Liver (tissue), 9 donors: ENCODE data around the gene NFATC2. TPM values are rescaled to one million over a fixed set of nuclear protein-coding genes. Genes with fewer than 3 reads are reported as not detected.

ENCODE experiments used
- DNase-seq: peaks from one replicate; pipeline ENCODE4 v3.0.0-alpha.2; 2017; ENCODE audit warnings: low spot score
- H3K27ac ChIP-seq, 2 donors: one replicate each; pipeline ENCODE4 v1.7.0; 2013; ENCODE audit warnings: inconsistent platforms in 2 of 2, low read length in 2 of 2, control low read depth in 1 of 2, low read depth in 1 of 2, mild to moderate bottlenecking in 1 of 2
- H3K27me3 ChIP-seq, 4 donors: one replicate each; pipeline versions ENCODE4 v1.6.1 to v1.7.0; 2013; ENCODE audit warnings: low read length in 3 of 4, inconsistent platforms in 1 of 4, mild to moderate bottlenecking in 1 of 4, moderate library complexity in 1 of 4; ENCODE audit not compliant: control insufficient read depth in 4 of 4, insufficient read depth in 4 of 4
- H3K36me3 ChIP-seq, 4 donors: one replicate each; pipeline versions ENCODE4 v1.6.1 to v1.7.0; 2013; ENCODE audit warnings: low read length in 3 of 4, mild to moderate bottlenecking in 3 of 4, low read depth in 1 of 4, moderate library complexity in 1 of 4; ENCODE audit not compliant: control insufficient read depth in 4 of 4, insufficient read depth in 3 of 4
- H3K4me1 ChIP-seq, 4 donors: one replicate each; pipeline versions ENCODE4 v1.6.1 to v1.7.0; 2013; ENCODE audit warnings: low read length in 3 of 4, mild to moderate bottlenecking in 3 of 4, moderate library complexity in 1 of 4; ENCODE audit not compliant: control insufficient read depth in 4 of 4, insufficient read depth in 4 of 4
- H3K4me3 ChIP-seq, 3 donors: one replicate each; pipeline versions ENCODE4 v1.6.1 to v1.7.0; 2013; ENCODE audit warnings: low read length in 3 of 3, control low read depth in 1 of 3, low read depth in 1 of 3, mild to moderate bottlenecking in 1 of 3
- H3K9ac ChIP-seq, 2 donors: one replicate each; pipeline ENCODE4 v1.7.0; 2013; ENCODE audit warnings: low read length in 2 of 2, mild to moderate bottlenecking in 2 of 2, moderate library complexity in 2 of 2, control low read depth in 1 of 2, low read depth in 1 of 2
- H3K9me3 ChIP-seq, 4 donors: one replicate each; pipeline versions ENCODE4 v1.6.1 to v1.7.0; 2013; ENCODE audit warnings: low read length in 3 of 4; ENCODE audit not compliant: control insufficient read depth in 4 of 4
- EGR1 ChIP-seq, 2 donors: IDR thresholded peaks; 2 replicates each; pipeline ENCODE4 v1.6.1; 2016 to 2018; ENCODE audit warnings: antibody characterized with exemption in 2 of 2, low read depth in 2 of 2
- FOXA1 ChIP-seq: IDR thresholded peaks from 2 replicates; pipeline ENCODE4 v1.6.1; 2016; ENCODE audit warnings: antibody characterized with exemption
- FOXA2 ChIP-seq: IDR thresholded peaks from 2 replicates; pipeline ENCODE4 v1.6.1; 2016; ENCODE audit warnings: antibody characterized with exemption
- GABPA ChIP-seq, 2 donors: IDR thresholded peaks in 1 of 2; conservative IDR thresholded peaks in 1 of 2; 2 replicates each; pipeline ENCODE4 v1.6.1; 2016; ENCODE audit warnings: antibody characterized with exemption in 2 of 2, mild to moderate bottlenecking in 1 of 2, moderate library complexity in 1 of 2
- HNF4A ChIP-seq, 2 donors: conservative IDR thresholded peaks; 2 replicates each; pipeline ENCODE4 v1.6.1; 2016; ENCODE audit warnings: antibody characterized with exemption in 2 of 2, mild to moderate bottlenecking in 2 of 2
- HNF4G ChIP-seq: IDR thresholded peaks from 2 replicates; pipeline ENCODE4 v1.6.1; 2016; ENCODE audit warnings: antibody characterized with exemption
- JUND ChIP-seq, 2 donors: IDR thresholded peaks; 2 replicates each; pipeline ENCODE4 v1.6.1; 2016; ENCODE audit warnings: antibody characterized with exemption in 2 of 2
- NR2F2 ChIP-seq: IDR thresholded peaks from 2 replicates; pipeline ENCODE4 v1.6.1; 2016; ENCODE audit warnings: antibody characterized with exemption
- RAD21 ChIP-seq, 2 donors: IDR thresholded peaks; 2 replicates each; pipeline ENCODE4 v1.6.1; 2016; ENCODE audit warnings: antibody characterized with exemption in 2 of 2, mild to moderate bottlenecking in 2 of 2
- RXRA ChIP-seq, 2 donors: IDR thresholded peaks; 2 replicates each; pipeline ENCODE4 v1.6.1; 2017 to 2018; ENCODE audit warnings: antibody characterized with exemption in 2 of 2, mild to moderate bottlenecking in 1 of 2
- SP1 ChIP-seq: IDR thresholded peaks from 2 replicates; pipeline ENCODE4 v1.6.1; 2018; ENCODE audit warnings: antibody characterized with exemption, mild to moderate bottlenecking
- TAF1 ChIP-seq: conservative IDR thresholded peaks from 2 replicates; pipeline ENCODE4 v1.6.1; 2016; ENCODE audit warnings: antibody characterized with exemption, mild to moderate bottlenecking
- YY1 ChIP-seq: IDR thresholded peaks from 2 replicates; pipeline ENCODE4 v1.6.1; 2016; ENCODE audit warnings: antibody characterized with exemption, mild to moderate bottlenecking
- WGBS: extraction: QIAGEN DNeasy Blood & Tissue Kit; methylation state at CpG from one replicate; pipeline ENCODE4 v1.1.7; 2013; 5-methylcytosine and 5-hydroxymethylcytosine counted together
- polyA plus RNA-seq, 2 donors: library from polyadenylated mRNA; stranded (reverse) in 1 of 2; unstranded in 1 of 2; fragments of 200-250 nt in 1 of 2; fragments of >200 nt in 1 of 2; fragmentation: Nextera tagmentation in 1 of 2; extraction: Ambion mirVana in 1 of 2; gene quantifications; one replicate each; pipeline versions ENCODE4 v1.2.1 to v1.2.3, GENCODE V29; 2013 to 2015
- total RNA-seq, 2 donors: library from RNA; depleted of rRNA; stranded (reverse); fragments of >200 nt; gene quantifications; one replicate each; pipeline ENCODE4 v1.2.3, GENCODE V29; 2014
- TF ChIP-seq, protein P1 (sequence below): IDR thresholded peaks from 2 replicates; pipeline ENCODE4 v1.6.1; 2016; ENCODE audit warnings: antibody characterized with exemption
- TF ChIP-seq, protein P2 (sequence below): fragments of 150-350 bp; IDR thresholded peaks from 2 replicates; pipeline ENCODE4 v1.5.1; 2017; ENCODE audit warnings: improper control_type of control experiment, low read depth, low read length; ENCODE audit not compliant: missing input control
- TF ChIP-seq, protein P3 (sequence below): IDR thresholded peaks from 2 replicates; pipeline ENCODE4 v1.6.1; 2016; ENCODE audit warnings: antibody characterized with exemption
- TF ChIP-seq, protein P4 (sequence below): IDR thresholded peaks from 2 replicates; pipeline ENCODE4 v1.6.1; 2016; ENCODE audit warnings: antibody characterized with exemption, mild to moderate bottlenecking
- TF ChIP-seq, protein P5 (sequence below): IDR thresholded peaks from 2 replicates; pipeline ENCODE4 v1.6.1; 2016; ENCODE audit warnings: antibody characterized with exemption
- donor health status: healthy.
- donor health status: healthy.
- donor health status: healthy.
- donor health status: healthy.
- donor health status: healthy.

Gene NFATC2
- total and polyA plus RNA-seq, 4 donors, result 1.2 to 6.7 (median 2.6) TPM

DNA sequence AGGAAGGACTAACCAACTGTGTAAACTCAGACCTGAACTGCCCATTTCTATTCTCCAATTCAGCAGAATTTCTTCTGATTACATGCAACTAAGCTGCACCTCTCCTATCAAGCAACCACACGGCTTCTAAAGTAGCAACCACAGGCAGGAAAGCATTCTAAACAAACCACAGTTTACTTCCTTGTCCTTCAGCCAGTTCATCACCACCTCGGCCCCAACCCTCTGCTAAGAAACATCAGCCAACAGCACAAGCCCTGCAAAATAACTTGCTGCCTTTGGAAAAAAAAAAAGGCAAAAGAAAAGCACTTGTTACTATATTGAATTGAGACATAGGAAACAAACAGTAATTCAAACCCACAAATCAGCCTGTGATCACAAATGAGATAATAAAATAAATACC lies 140.3 kb downstream of the NFATC2 start (continued):
- TF ChIP-seq RAD21 (IDR thresholded peaks at IDR 0.05), result no peak
- TF ChIP-seq NR2F2, result no peak
- TF ChIP-seq, protein P1, sequence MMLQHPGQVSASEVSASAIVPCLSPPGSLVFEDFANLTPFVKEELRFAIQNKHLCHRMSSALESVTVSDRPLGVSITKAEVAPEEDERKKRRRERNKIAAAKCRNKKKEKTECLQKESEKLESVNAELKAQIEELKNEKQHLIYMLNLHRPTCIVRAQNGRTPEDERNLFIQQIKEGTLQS, result no peak
- no peak for TF ChIP-seq FOXA1

DNA sequence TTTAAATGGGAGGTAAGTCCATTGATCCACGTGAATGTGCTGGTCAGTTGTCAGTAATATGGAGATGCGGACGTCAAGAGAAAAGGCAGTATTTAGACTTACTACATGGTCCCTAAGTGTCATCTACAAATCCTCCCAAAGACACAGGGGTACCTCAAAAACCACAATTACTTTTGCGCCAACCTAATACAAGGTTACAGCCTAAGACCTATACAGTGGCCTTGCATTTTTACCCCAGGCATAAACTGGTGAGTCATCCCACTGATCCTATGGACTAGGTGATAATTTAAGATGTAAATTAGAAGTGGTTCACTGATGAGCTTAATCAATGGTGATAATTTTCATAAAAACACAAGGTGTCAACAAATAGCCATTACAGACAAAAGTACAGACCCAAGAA lies 141.0 kb downstream of the NFATC2 start:
- DNase-seq, result no peak
- no peak overlapping the region for H3K4me3 ChIP-seq
- H3K27me3 ChIP-seq, result no peaks in the 10 kb centered on the region
- H3K9me3 ChIP-seq, result no peaks in the 10 kb centered on the region
- TF ChIP-seq GABPA (IDR thresholded peaks at IDR 0.05 in 1 of 2, conservative IDR thresholded peaks at IDR 0.05 in 1 of 2) (no peak), FOXA2 (no peak), JUND (IDR thresholded peaks at IDR 0.05) (no peak), YY1 (no peak), NR2F2 (no peak)
- H3K4me1 ChIP-seq, result peaks cover 11 to 23% (median 15%) of the 10 kb centered on the region in 4 donors
- H3K36me3 ChIP-seq, result peaks cover 0 to 4% (median 0%) of the 10 kb centered on the region in 4 donors
- 92% methylated on average over 4 of the region's 4 CpGs for WGBS
- H3K9ac ChIP-seq, result no peak overlapping the region
- no peak overlapping the region for H3K27ac ChIP-seq

DNA sequence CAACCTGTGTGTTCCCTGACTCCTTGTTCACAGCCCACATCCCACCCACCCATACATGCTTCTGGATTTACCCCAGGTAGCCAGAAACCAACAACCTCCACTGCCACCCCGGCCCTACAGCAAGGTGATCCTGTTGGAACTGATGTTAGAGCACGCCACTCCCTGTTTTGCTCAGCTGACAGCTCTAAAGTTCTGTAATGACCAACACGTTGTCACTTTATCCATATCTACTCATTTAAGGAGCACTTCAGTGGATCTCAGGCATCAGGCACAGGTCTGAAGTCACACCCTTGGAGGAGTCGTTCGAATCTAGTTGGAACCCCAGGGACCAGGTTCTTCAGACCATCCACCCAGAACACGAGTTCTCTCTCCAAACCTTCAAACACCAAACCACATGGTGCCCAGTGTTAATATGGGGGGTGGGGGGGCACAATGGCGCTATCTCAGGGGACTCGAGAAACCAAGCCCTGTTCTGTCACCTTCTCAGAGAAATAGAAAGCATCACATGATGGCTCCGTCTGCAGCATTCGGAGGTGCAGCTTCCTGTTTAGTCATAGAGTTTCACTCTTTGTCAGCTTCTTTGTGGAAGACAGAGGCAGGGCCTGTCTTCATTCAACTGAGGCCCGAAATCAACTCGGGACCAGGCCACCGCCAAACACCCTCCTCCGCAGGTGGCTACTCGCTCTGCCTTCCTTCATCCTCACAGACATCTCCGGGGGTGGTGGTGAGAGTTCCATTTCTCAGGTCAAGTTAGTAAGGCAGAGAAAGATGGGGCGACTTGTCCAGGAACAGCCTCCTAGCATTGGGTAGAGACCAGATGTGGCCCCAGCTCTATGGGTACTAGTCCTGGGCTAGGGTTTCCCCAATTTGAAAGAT lies 142.2 kb downstream of the NFATC2 start:
- peak overlapping the region in 1 of 2 donors; percentile 42 for H3K27ac ChIP-seq
- H3K27me3 ChIP-seq, result no peaks in the 10 kb centered on the region
- no peak for DNase-seq
- peaks cover 0 to 4% (median 0%) of the 10 kb centered on the region in 4 donors for H3K36me3 ChIP-seq
- peaks cover 11 to 23% (median 15%) of the 10 kb centered on the region in 4 donors for H3K4me1 ChIP-seq
- TF ChIP-seq, protein P2, sequence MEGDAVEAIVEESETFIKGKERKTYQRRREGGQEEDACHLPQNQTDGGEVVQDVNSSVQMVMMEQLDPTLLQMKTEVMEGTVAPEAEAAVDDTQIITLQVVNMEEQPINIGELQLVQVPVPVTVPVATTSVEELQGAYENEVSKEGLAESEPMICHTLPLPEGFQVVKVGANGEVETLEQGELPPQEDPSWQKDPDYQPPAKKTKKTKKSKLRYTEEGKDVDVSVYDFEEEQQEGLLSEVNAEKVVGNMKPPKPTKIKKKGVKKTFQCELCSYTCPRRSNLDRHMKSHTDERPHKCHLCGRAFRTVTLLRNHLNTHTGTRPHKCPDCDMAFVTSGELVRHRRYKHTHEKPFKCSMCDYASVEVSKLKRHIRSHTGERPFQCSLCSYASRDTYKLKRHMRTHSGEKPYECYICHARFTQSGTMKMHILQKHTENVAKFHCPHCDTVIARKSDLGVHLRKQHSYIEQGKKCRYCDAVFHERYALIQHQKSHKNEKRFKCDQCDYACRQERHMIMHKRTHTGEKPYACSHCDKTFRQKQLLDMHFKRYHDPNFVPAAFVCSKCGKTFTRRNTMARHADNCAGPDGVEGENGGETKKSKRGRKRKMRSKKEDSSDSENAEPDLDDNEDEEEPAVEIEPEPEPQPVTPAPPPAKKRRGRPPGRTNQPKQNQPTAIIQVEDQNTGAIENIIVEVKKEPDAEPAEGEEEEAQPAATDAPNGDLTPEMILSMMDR, result no peak
- TF ChIP-seq FOXA2, result no peak
- no peak for TF ChIP-seq HNF4G
- no peak for TF ChIP-seq YY1
- TF ChIP-seq, protein P3, sequence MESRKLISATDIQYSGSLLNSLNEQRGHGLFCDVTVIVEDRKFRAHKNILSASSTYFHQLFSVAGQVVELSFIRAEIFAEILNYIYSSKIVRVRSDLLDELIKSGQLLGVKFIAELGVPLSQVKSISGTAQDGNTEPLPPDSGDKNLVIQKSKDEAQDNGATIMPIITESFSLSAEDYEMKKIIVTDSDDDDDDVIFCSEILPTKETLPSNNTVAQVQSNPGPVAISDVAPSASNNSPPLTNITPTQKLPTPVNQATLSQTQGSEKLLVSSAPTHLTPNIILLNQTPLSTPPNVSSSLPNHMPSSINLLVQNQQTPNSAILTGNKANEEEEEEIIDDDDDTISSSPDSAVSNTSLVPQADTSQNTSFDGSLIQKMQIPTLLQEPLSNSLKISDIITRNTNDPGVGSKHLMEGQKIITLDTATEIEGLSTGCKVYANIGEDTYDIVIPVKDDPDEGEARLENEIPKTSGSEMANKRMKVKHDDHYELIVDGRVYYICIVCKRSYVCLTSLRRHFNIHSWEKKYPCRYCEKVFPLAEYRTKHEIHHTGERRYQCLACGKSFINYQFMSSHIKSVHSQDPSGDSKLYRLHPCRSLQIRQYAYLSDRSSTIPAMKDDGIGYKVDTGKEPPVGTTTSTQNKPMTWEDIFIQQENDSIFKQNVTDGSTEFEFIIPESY, result no peak
- TF ChIP-seq FOXA1, result no peak
- TF ChIP-seq JUND (IDR thresholded peaks at IDR 0.05), result no peak
- no peak for TF ChIP-seq SP1
- TF ChIP-seq, protein P1, result no peak
- TF ChIP-seq, protein P4, sequence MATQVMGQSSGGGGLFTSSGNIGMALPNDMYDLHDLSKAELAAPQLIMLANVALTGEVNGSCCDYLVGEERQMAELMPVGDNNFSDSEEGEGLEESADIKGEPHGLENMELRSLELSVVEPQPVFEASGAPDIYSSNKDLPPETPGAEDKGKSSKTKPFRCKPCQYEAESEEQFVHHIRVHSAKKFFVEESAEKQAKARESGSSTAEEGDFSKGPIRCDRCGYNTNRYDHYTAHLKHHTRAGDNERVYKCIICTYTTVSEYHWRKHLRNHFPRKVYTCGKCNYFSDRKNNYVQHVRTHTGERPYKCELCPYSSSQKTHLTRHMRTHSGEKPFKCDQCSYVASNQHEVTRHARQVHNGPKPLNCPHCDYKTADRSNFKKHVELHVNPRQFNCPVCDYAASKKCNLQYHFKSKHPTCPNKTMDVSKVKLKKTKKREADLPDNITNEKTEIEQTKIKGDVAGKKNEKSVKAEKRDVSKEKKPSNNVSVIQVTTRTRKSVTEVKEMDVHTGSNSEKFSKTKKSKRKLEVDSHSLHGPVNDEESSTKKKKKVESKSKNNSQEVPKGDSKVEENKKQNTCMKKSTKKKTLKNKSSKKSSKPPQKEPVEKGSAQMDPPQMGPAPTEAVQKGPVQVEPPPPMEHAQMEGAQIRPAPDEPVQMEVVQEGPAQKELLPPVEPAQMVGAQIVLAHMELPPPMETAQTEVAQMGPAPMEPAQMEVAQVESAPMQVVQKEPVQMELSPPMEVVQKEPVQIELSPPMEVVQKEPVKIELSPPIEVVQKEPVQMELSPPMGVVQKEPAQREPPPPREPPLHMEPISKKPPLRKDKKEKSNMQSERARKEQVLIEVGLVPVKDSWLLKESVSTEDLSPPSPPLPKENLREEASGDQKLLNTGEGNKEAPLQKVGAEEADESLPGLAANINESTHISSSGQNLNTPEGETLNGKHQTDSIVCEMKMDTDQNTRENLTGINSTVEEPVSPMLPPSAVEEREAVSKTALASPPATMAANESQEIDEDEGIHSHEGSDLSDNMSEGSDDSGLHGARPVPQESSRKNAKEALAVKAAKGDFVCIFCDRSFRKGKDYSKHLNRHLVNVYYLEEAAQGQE, result no peak
- no peak for TF ChIP-seq RAD21 (IDR thresholded peaks at IDR 0.05)
- no peak for TF ChIP-seq HNF4A (conservative IDR thresholded peaks at IDR 0.05)
- no peak for TF ChIP-seq EGR1 (IDR thresholded peaks at IDR 0.05; ENCODE audit: low read depth in 2 of 2)
- no peak for TF ChIP-seq GABPA (IDR thresholded peaks at IDR 0.05 in 1 of 2, conservative IDR thresholded peaks at IDR 0.05 in 1 of 2)
- no peak for TF ChIP-seq NR2F2
- no peak for TF ChIP-seq TAF1
- TF ChIP-seq, protein P5, sequence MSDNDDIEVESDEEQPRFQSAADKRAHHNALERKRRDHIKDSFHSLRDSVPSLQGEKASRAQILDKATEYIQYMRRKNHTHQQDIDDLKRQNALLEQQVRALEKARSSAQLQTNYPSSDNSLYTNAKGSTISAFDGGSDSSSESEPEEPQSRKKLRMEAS, result no peak
- no peak for TF ChIP-seq RXRA (IDR thresholded peaks at IDR 0.05)
- H3K4me3 ChIP-seq, result no peak overlapping the region
- no peak overlapping the region for H3K9ac ChIP-seq
- no peaks in the 10 kb centered on the region for H3K9me3 ChIP-seq
- WGBS, result 86% methylated on average over 17 of the region's 17 CpGs
